Measurements from ENCODE around the gene ABLIM3. TPM values are rescaled to one million over a fixed set of nuclear protein-coding genes. Genes with fewer than 3 reads are reported as not detected.

The ABLIM3 gene
- total and polyA plus RNA-seq, 9 of the 15 experiments (the other 6 are each of a cell fraction or from before 2014, with no cell fraction given), result 0.03 to 0.38 (median 0.11) TPM

GRCh38 chr5:149152317-149152746 lies 11.0 kb downstream of the ABLIM3 start (continued):
- TF ChIP-seq MGA (IDR thresholded peaks at IDR 0.05) (no peak), DMBX1 (CRISPR knock-in tag; IDR thresholded peaks at IDR 0.05; ENCODE audit: borderline replicate concordance) (peak; percentile 74; the same call in 1 of the 2 replicates), SPI1 (IDR thresholded peaks at IDR 0.05; ENCODE audit: borderline replicate concordance, low read depth, low read length) (no peak), ZBTB7A (IDR thresholded peaks at IDR 0.05; ENCODE audit: borderline replicate concordance, control insufficient read depth, low read depth, low read length) (no peak), ARID3B (CRISPR knock-in tag; IDR thresholded peaks at IDR 0.05; ENCODE audit: borderline replicate concordance) (no peak), NR4A1 (CRISPR knock-in tag; IDR thresholded peaks at IDR 0.05) (no peak), NR4A1 (tag; IDR thresholded peaks at IDR 0.05) (no peak), RFX7 (CRISPR knock-in tag; IDR thresholded peaks at IDR 0.05) (no peak), THAP12 (CRISPR knock-in tag; IDR thresholded peaks at IDR 0.05) (no peak)
- TF ChIP-seq, protein P1, sequence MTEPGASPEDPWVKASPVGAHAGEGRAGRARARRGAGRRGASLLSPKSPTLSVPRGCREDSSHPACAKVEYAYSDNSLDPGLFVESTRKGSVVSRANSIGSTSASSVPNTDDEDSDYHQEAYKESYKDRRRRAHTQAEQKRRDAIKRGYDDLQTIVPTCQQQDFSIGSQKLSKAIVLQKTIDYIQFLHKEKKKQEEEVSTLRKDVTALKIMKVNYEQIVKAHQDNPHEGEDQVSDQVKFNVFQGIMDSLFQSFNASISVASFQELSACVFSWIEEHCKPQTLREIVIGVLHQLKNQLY (CRISPR knock-in tag; conservative IDR thresholded peaks at IDR 0.05), result no peak

All from K562 (cell line).